Psoas muscle (tissue), 8 donors: ENCODE results near the gene PAX6. TPM values are rescaled to one million over a fixed set of nuclear protein-coding genes. Genes with fewer than 3 reads are reported as not detected.

ENCODE experiments used
- ATAC-seq, 4 donors: fragments of 200-7000 bp; cut with Tn5 transposase; one replicate each; pipeline ENCODE4 v1.9.1; 2020; ENCODE audit warnings: moderate library complexity in 3 of 4, mild to moderate bottlenecking in 2 of 4
- DNase-seq, 2 donors: peaks; one replicate each; pipeline ENCODE4 v3.0.0-alpha.2; 2020
- H3K27ac ChIP-seq: fragments of 200-600 bp; one replicate; pipeline ENCODE4 v1.8.0; 2022
- H3K27me3 ChIP-seq, 3 donors: fragments of 200-600 bp in 1 of 3; one replicate each; pipeline versions ENCODE4 v1.6.1 to v1.8.0; 2013 to 2022; ENCODE audit warnings: low read length in 2 of 3, mild to moderate bottlenecking in 2 of 3, moderate library complexity in 1 of 3; ENCODE audit not compliant: insufficient read depth in 3 of 3
- H3K36me3 ChIP-seq, 2 donors: fragments of 200-600 bp in 1 of 2; one replicate each; pipeline versions ENCODE4 v1.6.1 to v1.8.0; 2013 to 2022; ENCODE audit warnings: low read depth in 1 of 2, mild to moderate bottlenecking in 1 of 2, moderate library complexity in 1 of 2; ENCODE audit not compliant: insufficient read depth in 1 of 2
- H3K4me1 ChIP-seq: fragments of 200-600 bp; one replicate; pipeline ENCODE4 v1.8.0; 2022
- H3K4me3 ChIP-seq: fragments of 200-600 bp; one replicate; pipeline ENCODE4 v1.8.0; 2022; ENCODE audit warnings: mild to moderate bottlenecking
- H3K9me3 ChIP-seq: fragments of 200-600 bp; one replicate; pipeline ENCODE4 v1.8.0; 2022
- CTCF ChIP-seq: fragments of 200-600 bp; IDR thresholded peaks from one replicate; pipeline ENCODE4 v1.8.0; 2022; ENCODE audit warnings: antibody characterized with exemption
- WGBS, 3 donors: extraction: QIAGEN DNeasy Blood & Tissue Kit; methylation state at CpG; one replicate each; pipeline versions ENCODE4 v1.1.6 to v1.1.7; 2013; 5-methylcytosine and 5-hydroxymethylcytosine counted together
- intact Hi-C, 2 donors: fragments of 100-400 bp; cut with DNase I; formaldehyde crosslinking; loops; one replicate each; pipeline versions ENCODE4 v1.11.0 to v1.14.2; 2022
- polyA plus RNA-seq, 3 donors: library from polyadenylated mRNA; stranded (reverse); fragments of 200-250 nt; gene quantifications; one replicate each; pipeline ENCODE4 v1.2.3, GENCODE V29; 2013
- total RNA-seq, 4 donors: library from RNA; stranded (reverse); fragmentation: NEBNext Ultra II Directional in 2 of 4; extraction: Animal tissue kit (Norgen Biotek cat#: 25700) in 2 of 4; gene quantifications; one replicate each; pipeline versions ENCODE4 v1.2.1 to v1.2.4, GENCODE V29; 2021 to 2023
- donor health status: healthy with polysubstance abuse.
- donor health status: DM: no; HTN: no; CAD: no; lungs with moderate emphysema.
- donor health status: Bipolar disorder and iron deficiency.
- donor health status: healthy.
- donor health status: DM: yes; HTN: yes; CAD: no.
- donor health status: DM: no; HTN: no; CAD: no.
- donor health status: DM: no; HTN: no; CAD: no.
- donor health status: DM: yes; HTN: yes; CAD: no.

PAX6 gene
- total and polyA plus RNA-seq, 7 donors = 0.75 TPM; not detected in 6

GRCh38 chr11:31767066-31767465, 44.1 kb downstream of the PAX6 start:
- intact Hi-C loops = no loop called here
- H3K4me1 ChIP-seq = peaks cover 13% of the 10 kb centered on the region
- WGBS, 3 donors = 96 to 97% (median 96%) methylated on average over 3 of the region's 3 CpGs
- H3K9me3 ChIP-seq = no peaks in the 10 kb centered on the region
- H3K4me3 ChIP-seq = no peak overlapping the region
- TF ChIP-seq CTCF = no peak
- ATAC-seq (no peak), DNase-seq (no peak)
- H3K27ac ChIP-seq = no peak overlapping the region
- H3K36me3 ChIP-seq = no peaks in the 10 kb centered on the region
- H3K27me3 ChIP-seq = no peaks in the 10 kb centered on the region

- H3K4me1 ChIP-seq = peaks cover 10% of the 10 kb centered on the region
- no peak for TF ChIP-seq CTCF
- H3K27me3 ChIP-seq = no peaks in the 10 kb centered on the region
- no peak overlapping the region for H3K4me3 ChIP-seq
- H3K36me3 ChIP-seq = no peaks in the 10 kb centered on the region
- H3K27ac ChIP-seq = no peak overlapping the region
- no peak for ATAC-seq
- intact Hi-C loops = loop anchor here in 1 of 2 donors (5.0 kb wide), 1 partner anchor 72 kb away; no protein-coding TSS in a partner anchor
- DNase-seq = no peak
- 62 to 73% (median 64%) methylated on average over 5 of the region's 5 CpGs for WGBS, 3 donors
- no peaks in the 10 kb centered on the region for H3K9me3 ChIP-seq
These were observed 46.4 kb downstream of the PAX6 start for GRCh38 chr11:31764766-31765165.

DNA sequence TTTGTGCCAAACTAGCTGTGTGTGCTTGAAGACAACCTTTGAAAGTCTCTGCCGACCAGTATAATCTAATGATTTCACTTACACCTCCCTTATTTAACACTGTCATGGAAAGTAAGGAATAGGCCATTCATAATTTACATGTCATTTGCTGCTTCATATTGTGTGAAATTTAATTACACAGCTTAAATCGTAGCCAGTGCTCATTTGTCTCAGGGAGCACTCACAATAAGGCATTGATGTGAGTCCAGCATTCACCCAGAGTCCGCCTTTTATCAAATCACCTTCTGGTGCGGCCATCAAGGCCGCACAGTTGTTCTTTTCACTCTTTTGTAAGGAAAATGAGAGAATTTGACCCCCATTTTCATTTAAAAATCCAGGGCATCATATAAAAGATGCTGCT, 46.9 kb downstream of the PAX6 start:
- no peaks in the 10 kb centered on the region for H3K9me3 ChIP-seq
- ATAC-seq (no peak), DNase-seq (no peak)
- peaks cover 5% of the 10 kb centered on the region for H3K4me1 ChIP-seq
- no peaks in the 10 kb centered on the region for H3K27me3 ChIP-seq
- no peak overlapping the region for H3K27ac ChIP-seq
- WGBS, 3 donors = 81 to 85% (median 82%) methylated on average over 5 of the region's 5 CpGs
- H3K36me3 ChIP-seq = no peaks in the 10 kb centered on the region
- TF ChIP-seq CTCF = no peak
- H3K4me3 ChIP-seq = no peak overlapping the region
- intact Hi-C loops = loop anchor here in 1 of 2 donors (5.0 kb wide), 1 partner anchor 72 kb away; no protein-coding TSS in a partner anchor

DNA sequence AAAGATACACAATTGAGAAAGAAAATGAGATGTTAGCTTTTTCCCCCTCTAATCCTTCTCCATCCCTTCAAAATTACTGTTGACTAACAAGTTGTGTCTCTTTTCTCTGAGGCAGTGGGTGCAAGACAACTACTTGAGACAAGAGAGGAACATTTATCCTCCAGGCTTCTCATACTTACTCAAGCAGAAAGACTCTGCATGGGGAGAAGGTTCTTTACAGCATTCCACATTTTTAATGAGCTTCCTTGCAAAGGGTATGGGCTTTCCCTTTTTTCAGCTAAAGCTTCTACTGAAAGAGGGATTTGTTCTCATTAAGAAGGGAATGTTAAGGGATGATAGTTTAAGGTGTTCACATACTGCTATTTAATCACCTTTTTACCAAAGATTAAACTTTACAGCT, 47.8 kb downstream of the PAX6 start:
- Histone ChIP-seq H3K36me3 (no peaks in the 10 kb centered on the region), H3K4me3 (no peak overlapping the region), H3K9me3 (no peaks in the 10 kb centered on the region), H3K27me3 (no peaks in the 10 kb centered on the region), H3K4me1 (no peaks in the 10 kb centered on the region), H3K27ac (no peak overlapping the region)
- intact Hi-C loops = loop anchor here in 1 of 2 donors (5.0 kb wide), 1 partner anchor 71 kb away; no protein-coding TSS in a partner anchor
- no peak for TF ChIP-seq CTCF
- ATAC-seq = no peak
- no peak for DNase-seq

GRCh38 chr11:31761636-31762035, 49.5 kb downstream of the PAX6 start:
- H3K4me1 ChIP-seq = peaks cover 6% of the 10 kb centered on the region
- no peaks in the 10 kb centered on the region for H3K9me3 ChIP-seq
- ATAC-seq (no peak), DNase-seq (no peak)
- H3K4me3 ChIP-seq = no peak overlapping the region
- intact Hi-C loops = loop anchor here in 1 of 2 donors (5.0 kb wide), 1 partner anchor 69 kb away; no protein-coding TSS in a partner anchor
- TF ChIP-seq CTCF = no peak
- no peaks in the 10 kb centered on the region for H3K27me3 ChIP-seq
- no peaks in the 10 kb centered on the region for H3K36me3 ChIP-seq
- 77 to 97% (median 81%) methylated on average over 1 of the region's 1 CpG for WGBS, 3 donors
- H3K27ac ChIP-seq = no peak overlapping the region
